Measurements from ENCODE around the gene BACH1. TPM values are rescaled to one million over a fixed set of nuclear protein-coding genes. Genes with fewer than 3 reads are reported as not detected.

Gene BACH1
- polyA plus RNA-seq, 1 of the 3 experiments (the other 2 are of a cell fraction), result 18.1 TPM

- Histone ChIP-seq H3K27me3 (ENCODE audit: insufficient read depth) (no peaks in the 10 kb centered on the region), H3K27ac (ENCODE audit: low read depth in 2 of 2, low read length in 1 of 2) (no peak overlapping the region), H3K9me3 (no peaks in the 10 kb centered on the region), H4K20me1 (ENCODE audit: insufficient read depth) (no peaks in the 10 kb centered on the region), H3K36me3 (replicated peaks in 1 of 2; ENCODE audit: control insufficient read depth in 1 of 2, insufficient read depth in 2 of 2, low read length in 1 of 2) (no peaks in the 10 kb centered on the region), H3K9me2 (no peaks in the 10 kb centered on the region), H3K4me1 (ENCODE audit: control insufficient read depth in 1 of 2, insufficient read depth in 2 of 2, low read depth in 1 of 2, low read length in 1 of 2) (peaks cover 0 to 14% of the 10 kb centered on the region in 2 experiments; a peak in 3 of 4 replicates), H2AFZ (ENCODE audit: low read depth) (no peak overlapping the region), H3F3A (replicated peaks; ENCODE audit: insufficient read depth) (peaks cover 27% of the 10 kb centered on the region), H3K4me2 (no peak overlapping the region), H3K9ac (no peak overlapping the region), H3K79me2 (ENCODE audit: insufficient read depth) (0 out of 2 replicates have a peak, but pooled peaks cover 3% of the 10 kb centered on the region), H3K4me3 (ENCODE audit: low read depth in 2 of 2, low read length in 1 of 2) (no peak overlapping the region)
- 97% methylated on average over 2 of the region's 2 CpGs for WGBS (ENCODE audit: low lambda C conversion rate)
- no peak for DNase-seq
- ChIA-PET POLR2A (no interaction called here), CTCF (no interaction called here)
- TF ChIP-seq SIN3A (IDR thresholded peaks at IDR 0.05; ENCODE audit: borderline replicate concordance, low read depth, low read length) (no peak), EZH2phosphoT487 (IDR thresholded peaks at IDR 0.05; ENCODE audit: borderline replicate concordance, low read depth) (no peak), NRF1 (IDR thresholded peaks at IDR 0.05; ENCODE audit: low read depth, low read length) (no peak), FOXJ3 (CRISPR knock-in tag; IDR thresholded peaks at IDR 0.05) (no peak), JUND (IDR thresholded peaks at IDR 0.05) (no peak), FOXM1 (IDR thresholded peaks at IDR 0.05; ENCODE audit: low read depth) (no peak), GABPA (IDR thresholded peaks at IDR 0.05; ENCODE audit: low read depth) (no peak), RAD21 (IDR thresholded peaks at IDR 0.05; ENCODE audit: low read length) (no peak), TAF1 (IDR thresholded peaks at IDR 0.05; ENCODE audit: borderline replicate concordance, low read depth, low read length) (no peak), TEAD4 (IDR thresholded peaks at IDR 0.05; ENCODE audit: borderline replicate concordance, insufficient read depth) (no peak), USF1 (IDR thresholded peaks at IDR 0.05; ENCODE audit: borderline replicate concordance, low read depth) (no peak), ELF1 (IDR thresholded peaks at IDR 0.05) (no peak), TCF12 (IDR thresholded peaks at IDR 0.05) (no peak), RFX5 (IDR thresholded peaks at IDR 0.05; ENCODE audit: low read length) (no peak), MXI1 (IDR thresholded peaks at IDR 0.05; ENCODE audit: low read depth, low read length) (no peak), SMC3 (IDR thresholded peaks at IDR 0.05; ENCODE audit: low read depth, low read length) (no peak)
These were observed 38.3 kb upstream of the BACH1 start for GRCh38 chr21:29260461-29260860.

- H3K9me3 ChIP-seq, result no peaks in the 10 kb centered on the region
- no peaks in the 10 kb centered on the region for H3K9me2 ChIP-seq
- H3K27me3 ChIP-seq (ENCODE audit: insufficient read depth), result no peaks in the 10 kb centered on the region
- 72% methylated on average over 7 of the region's 7 CpGs for WGBS (ENCODE audit: low lambda C conversion rate)
- H3F3A ChIP-seq (replicated peaks; ENCODE audit: insufficient read depth), result peaks cover 17% of the 10 kb centered on the region
- no peak overlapping the region for H3K4me2 ChIP-seq
- DNase-seq, result no peak
- H3K9ac ChIP-seq, result no peak overlapping the region
- H2AFZ ChIP-seq (ENCODE audit: low read depth), result no peak overlapping the region
- H4K20me1 ChIP-seq (ENCODE audit: insufficient read depth), result no peaks in the 10 kb centered on the region
- CTCF ChIA-PET, result no interaction called here
- H3K79me2 ChIP-seq (ENCODE audit: insufficient read depth), result 0 out of 2 replicates have a peak, but pooled peaks cover 3% of the 10 kb centered on the region
- H3K4me3 ChIP-seq (ENCODE audit: low read depth in 2 of 2, low read length in 1 of 2), result no peak overlapping the region
- TF ChIP-seq TEAD4 (IDR thresholded peaks at IDR 0.05; ENCODE audit: borderline replicate concordance, insufficient read depth), result no peak
- TF ChIP-seq USF1 (IDR thresholded peaks at IDR 0.05; ENCODE audit: borderline replicate concordance, low read depth), result no peak
- TF ChIP-seq FOXM1 (IDR thresholded peaks at IDR 0.05; ENCODE audit: low read depth), result no peak
- no peak for TF ChIP-seq EZH2phosphoT487 (IDR thresholded peaks at IDR 0.05; ENCODE audit: borderline replicate concordance, low read depth)
- TF ChIP-seq USF2 (IDR thresholded peaks at IDR 0.05; ENCODE audit: borderline replicate concordance, low read depth, low read length), result no peak
- TF ChIP-seq POLR2AphosphoS5 (IDR thresholded peaks at IDR 0.05; ENCODE audit: low read depth, low read length), result no peak
- TF ChIP-seq IRF3 (IDR thresholded peaks at IDR 0.05; ENCODE audit: low read depth, low read length), result no peak
- no peak for TF ChIP-seq RAD21 (IDR thresholded peaks at IDR 0.05; ENCODE audit: low read length)
- TF ChIP-seq MXI1 (IDR thresholded peaks at IDR 0.05; ENCODE audit: low read depth, low read length), result no peak
- H3K4me1 ChIP-seq (ENCODE audit: control insufficient read depth in 1 of 2, insufficient read depth in 2 of 2, low read depth in 1 of 2, low read length in 1 of 2), result peaks cover 0 to 20% of the 10 kb centered on the region in 2 experiments; a peak in 3 of 4 replicates
- POLR2A ChIA-PET, result no interaction called here
- no peaks in the 10 kb centered on the region for H3K36me3 ChIP-seq (replicated peaks in 1 of 2; ENCODE audit: control insufficient read depth in 1 of 2, insufficient read depth in 2 of 2, low read length in 1 of 2)
- no peak overlapping the region for H3K27ac ChIP-seq (ENCODE audit: low read depth in 2 of 2, low read length in 1 of 2)
These were observed 36.9 kb upstream of the BACH1 start for GRCh38 chr21:29261555-29262540.
